H9 (cell line): ENCODE measurements around the gene WARS2. TPM values are rescaled to one million over a fixed set of nuclear protein-coding genes. Genes with fewer than 3 reads are reported as not detected.

Experiments
- DNase-seq: peaks from one replicate; pipeline ENCODE4 v3.0.0-alpha.2; 2017
- H2AFZ ChIP-seq: one replicate; pipeline ENCODE4 v1.6.1; 2013; ENCODE audit warnings: mild to moderate bottlenecking, low read length, control low read depth, moderate library complexity
- H2AK5ac ChIP-seq: 2 replicates; pipeline ENCODE4 v1.6.1; 2013; ENCODE audit warnings: low read length, control low read depth, mixed read lengths; ENCODE audit not compliant: insufficient read length
- H2BK120ac ChIP-seq: one replicate; pipeline ENCODE4 v1.6.1; 2013; ENCODE audit warnings: low read depth, mild to moderate bottlenecking, low read length, control low read depth, inconsistent platforms; ENCODE audit not compliant: poor library complexity, severe bottlenecking
- H2BK12ac ChIP-seq: 2 replicates; pipeline ENCODE4 v1.6.1; 2013; ENCODE audit warnings: low read length, control low read depth, mixed read lengths, low read depth; ENCODE audit not compliant: insufficient read length
- H2BK15ac ChIP-seq: 2 replicates; pipeline ENCODE4 v1.6.1; 2013; ENCODE audit warnings: low read depth, low read length, control low read depth
- H2BK20ac ChIP-seq: one replicate; pipeline ENCODE4 v1.6.1; 2013; ENCODE audit warnings: low read depth, mild to moderate bottlenecking, low read length, control low read depth, inconsistent platforms; ENCODE audit not compliant: poor library complexity, severe bottlenecking
- H2BK5ac ChIP-seq: 2 replicates; pipeline ENCODE4 v1.6.1; 2013; ENCODE audit warnings: low read length, control low read depth, mixed read lengths; ENCODE audit not compliant: insufficient read length
- H3K14ac ChIP-seq: 2 replicates; pipeline ENCODE4 v1.6.1; 2013; ENCODE audit warnings: low read length, control low read depth; ENCODE audit not compliant: insufficient read depth
- H3K18ac ChIP-seq: 2 replicates; pipeline ENCODE4 v1.6.1; 2013; ENCODE audit warnings: low read depth, mild to moderate bottlenecking, mixed read lengths, low read length, control low read depth; ENCODE audit not compliant: insufficient read length
- H3K23ac ChIP-seq: 2 replicates; pipeline ENCODE4 v1.6.1; 2013; ENCODE audit warnings: low read length, control low read depth, mixed read lengths, low read depth; ENCODE audit not compliant: insufficient read length
- H3K23me2 ChIP-seq: 2 replicates; pipeline ENCODE4 v1.6.1; 2013; ENCODE audit warnings: low read depth, mild to moderate bottlenecking, mixed read lengths, low read length, control low read depth; ENCODE audit not compliant: insufficient read length, poor library complexity, severe bottlenecking
- H3K27ac ChIP-seq: 2 replicates; pipeline ENCODE4 v1.5.1; 2013; ENCODE audit warnings: low read length, control low read depth, mixed read lengths, low read depth; ENCODE audit not compliant: insufficient read length
- H3K27me3 ChIP-seq: 2 replicates; pipeline ENCODE4 v1.6.1; 2013; ENCODE audit warnings: low read length, control low read depth, inconsistent platforms; ENCODE audit not compliant: insufficient read depth
- H3K4ac ChIP-seq: 2 replicates; pipeline ENCODE4 v1.6.1; 2013; ENCODE audit warnings: low read depth, mild to moderate bottlenecking, control low read depth, inconsistent platforms, low read length, moderate library complexity
- H3K4me1 ChIP-seq: 2 replicates; pipeline ENCODE4 v1.6.1; 2013; ENCODE audit warnings: low read length, control low read depth, inconsistent platforms; ENCODE audit not compliant: insufficient read depth
- H3K4me2 ChIP-seq: 2 replicates; pipeline ENCODE4 v1.6.1; 2013; ENCODE audit warnings: low read length, control low read depth, mixed read lengths; ENCODE audit not compliant: insufficient read length, insufficient read depth
- H3K56ac ChIP-seq: 2 replicates; pipeline ENCODE4 v1.6.1; 2013; ENCODE audit warnings: low read depth, mild to moderate bottlenecking, mixed read lengths, low read length, control low read depth; ENCODE audit not compliant: insufficient read length
- H3K79me1 ChIP-seq: 2 replicates; pipeline ENCODE4 v1.6.1; 2013; ENCODE audit warnings: low read depth, mild to moderate bottlenecking, moderate library complexity, low read length, control low read depth, inconsistent platforms; ENCODE audit not compliant: insufficient read depth, poor library complexity, severe bottlenecking
- H3K79me2 ChIP-seq: 2 replicates; pipeline ENCODE4 v1.6.1; 2013; ENCODE audit warnings: low read length, control low read depth, inconsistent platforms; ENCODE audit not compliant: insufficient read depth
- H3K9ac ChIP-seq: 2 replicates; pipeline ENCODE4 v1.6.1; 2013; ENCODE audit warnings: low read length, control low read depth, mixed read lengths; ENCODE audit not compliant: insufficient read length; ENCODE audit errors: extremely low read depth
- H3K9me3 ChIP-seq: one replicate; pipeline ENCODE4 v1.6.1; 2013; ENCODE audit warnings: low read depth, low read length, inconsistent platforms; ENCODE audit not compliant: control insufficient read depth
- H3T11ph ChIP-seq: one replicate; pipeline ENCODE4 v1.6.1; 2013; ENCODE audit warnings: mild to moderate bottlenecking, low read length, control low read depth, inconsistent platforms
- H4K20me1 ChIP-seq: one replicate; pipeline ENCODE4 v1.6.1; 2013; ENCODE audit not compliant: control insufficient read depth, insufficient read length, insufficient read depth
- H4K5ac ChIP-seq: 2 replicates; pipeline ENCODE4 v1.6.1; 2013; ENCODE audit warnings: low read depth, mild to moderate bottlenecking, mixed read lengths, low read length, control low read depth; ENCODE audit not compliant: insufficient read length
- H4K8ac ChIP-seq: replicated peaks from 2 replicates; pipeline ENCODE4 v1.6.1; 2013; ENCODE audit warnings: low read length, control low read depth, mixed read lengths, low read depth; ENCODE audit not compliant: insufficient read length
- H4K91ac ChIP-seq: 2 replicates; pipeline ENCODE4 v1.6.1; 2013; ENCODE audit warnings: low read depth, mild to moderate bottlenecking, moderate library complexity, mixed read lengths, low read length, control low read depth; ENCODE audit not compliant: insufficient read length
- H3K27ac Mint-ChIP-seq, 3 experiments: 2 replicates in 2 of 3; 3 replicates in 1 of 3; pipeline ENCODE4 v1.8.0; 2020 to 2021; ENCODE audit warnings: mixed read lengths in 3 of 3, mild to moderate bottlenecking in 1 of 3, moderate library complexity in 1 of 3
- H3K27me3 Mint-ChIP-seq: 2 replicates; pipeline ENCODE4 v1.8.0; 2021; ENCODE audit warnings: low read depth, mild to moderate bottlenecking, moderate library complexity, mixed read lengths
- H3K36me3 Mint-ChIP-seq, 3 experiments: 2 replicates in 2 of 3; 3 replicates in 1 of 3; pipeline ENCODE4 v1.8.0; 2020 to 2021; ENCODE audit warnings: low read depth in 3 of 3, mixed read lengths in 3 of 3; ENCODE audit not compliant: insufficient read depth in 1 of 3
- H3K4me1 Mint-ChIP-seq, 2 experiments: 2 replicates each; pipeline ENCODE4 v1.8.0; 2020; ENCODE audit warnings: mixed read lengths in 2 of 2
- H3K4me3 Mint-ChIP-seq, 2 experiments: 2 replicates in 1 of 2; 3 replicates in 1 of 2; pipeline ENCODE4 v1.8.0; 2020 to 2021; ENCODE audit warnings: mild to moderate bottlenecking in 2 of 2, mixed read lengths in 2 of 2, moderate library complexity in 1 of 2
- H3K9me3 Mint-ChIP-seq, 2 experiments: 2 replicates in 1 of 2; 3 replicates in 1 of 2; pipeline ENCODE4 v1.8.0; 2020; ENCODE audit warnings: mild to moderate bottlenecking in 2 of 2, mixed read lengths in 2 of 2, moderate library complexity in 1 of 2
- WGBS: extraction: QIAGEN DNeasy Blood & Tissue Kit; methylation state at CpG from one replicate; pipeline ENCODE4 v1.1.7; 2013; ENCODE audit warnings: missing lambda C conversion rate, low lambda C conversion rate, mixed read lengths; ENCODE audit not compliant: insufficient read length; ENCODE audit errors: extremely low coverage; 5-methylcytosine and 5-hydroxymethylcytosine counted together
- total RNA-seq: library from RNA; stranded (reverse); gene quantifications from 2 replicates; pipeline ENCODE4 v1.2.1, GENCODE V29; 2021
- TF ChIP-seq, protein P1 (sequence below): fragments of 200-600 bp; sonication (generic); conservative IDR thresholded peaks from 3 replicates; pipeline ENCODE4 v1.8.0; 2021; ENCODE audit warnings: antibody characterized with exemption, mild to moderate bottlenecking

The WARS2 gene
- total RNA-seq, 1 experiment from 2014 or later: 9.7 TPM

- no peaks in the 10 kb centered on the region for H3K79me2 ChIP-seq
- peaks cover 31 to 49% of the 10 kb centered on the region in 2 experiments for H3K4me1 Mint-ChIP-seq
- peaks cover 0 to 7% of the 10 kb centered on the region in 2 experiments; a peak in 3 of 5 replicates for H3K9me3 Mint-ChIP-seq
- peaks cover 90% of the 10 kb centered on the region for H3K27me3 ChIP-seq
- H3T11ph ChIP-seq: no peak overlapping the region
- no peak overlapping the region for H3K56ac ChIP-seq
- no CpG with 5 or more reads among the region's 22 CpGs for WGBS
- H2BK120ac ChIP-seq: no peak overlapping the region
- H2BK20ac ChIP-seq: no peak overlapping the region
- TF ChIP-seq, protein P1, sequence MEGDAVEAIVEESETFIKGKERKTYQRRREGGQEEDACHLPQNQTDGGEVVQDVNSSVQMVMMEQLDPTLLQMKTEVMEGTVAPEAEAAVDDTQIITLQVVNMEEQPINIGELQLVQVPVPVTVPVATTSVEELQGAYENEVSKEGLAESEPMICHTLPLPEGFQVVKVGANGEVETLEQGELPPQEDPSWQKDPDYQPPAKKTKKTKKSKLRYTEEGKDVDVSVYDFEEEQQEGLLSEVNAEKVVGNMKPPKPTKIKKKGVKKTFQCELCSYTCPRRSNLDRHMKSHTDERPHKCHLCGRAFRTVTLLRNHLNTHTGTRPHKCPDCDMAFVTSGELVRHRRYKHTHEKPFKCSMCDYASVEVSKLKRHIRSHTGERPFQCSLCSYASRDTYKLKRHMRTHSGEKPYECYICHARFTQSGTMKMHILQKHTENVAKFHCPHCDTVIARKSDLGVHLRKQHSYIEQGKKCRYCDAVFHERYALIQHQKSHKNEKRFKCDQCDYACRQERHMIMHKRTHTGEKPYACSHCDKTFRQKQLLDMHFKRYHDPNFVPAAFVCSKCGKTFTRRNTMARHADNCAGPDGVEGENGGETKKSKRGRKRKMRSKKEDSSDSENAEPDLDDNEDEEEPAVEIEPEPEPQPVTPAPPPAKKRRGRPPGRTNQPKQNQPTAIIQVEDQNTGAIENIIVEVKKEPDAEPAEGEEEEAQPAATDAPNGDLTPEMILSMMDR: no peak
- H3K18ac ChIP-seq: no peak overlapping the region
- no peak overlapping the region for H2BK5ac ChIP-seq
- peaks cover 3% of the 10 kb centered on the region; the same call in 1 of the 2 replicates for H3K4me1 ChIP-seq
- no peak overlapping the region for H3K4me2 ChIP-seq
- no peak for DNase-seq
- no peak overlapping the region for H3K27ac ChIP-seq
- H3K23ac ChIP-seq: no peak overlapping the region
- H3K27me3 Mint-ChIP-seq: peaks cover 100% of the 10 kb centered on the region
- H2AK5ac ChIP-seq: no peak overlapping the region
- no peak overlapping the region for H3K14ac ChIP-seq
- no peak overlapping the region for H2BK15ac ChIP-seq
- peak overlapping the region in 1 of 2 experiments; percentile 73; a peak in 3 of 5 replicates for H3K4me3 Mint-ChIP-seq
- H4K20me1 ChIP-seq: no peaks in the 10 kb centered on the region
- no peak overlapping the region for H4K91ac ChIP-seq
- H3K9ac ChIP-seq: no peak overlapping the region
- no peak overlapping the region for H4K5ac ChIP-seq
- no peak overlapping the region for H2AFZ ChIP-seq
- no peaks in the 10 kb centered on the region for H3K79me1 ChIP-seq
- H3K23me2 ChIP-seq: peaks cover 13% of the 10 kb centered on the region
- H3K9me3 ChIP-seq: no peaks in the 10 kb centered on the region
- no peak overlapping the region for H4K8ac ChIP-seq
- no peak overlapping the region for H2BK12ac ChIP-seq
- H3K27ac Mint-ChIP-seq: no peak overlapping the region
- no peak overlapping the region for H3K4ac ChIP-seq
- H3K36me3 Mint-ChIP-seq: peaks cover 0 to 3% (median 2%) of the 10 kb centered on the region in 3 experiments; a peak in 1 of 7 replicates
These were observed 148.1 kb downstream of the WARS2 start for GRCh38 chr1:118992237-118992825.
